ENCODE data around the gene KIAA0232. TPM values are rescaled to one million over a fixed set of nuclear protein-coding genes. Genes with fewer than 3 reads are reported as not detected.

Gene KIAA0232
- total and polyA plus RNA-seq, 2 of the 8 experiments (the other 6 are each of a cell fraction or from before 2014, with no cell fraction given) = 5.6 to 23.3 TPM

DNA sequence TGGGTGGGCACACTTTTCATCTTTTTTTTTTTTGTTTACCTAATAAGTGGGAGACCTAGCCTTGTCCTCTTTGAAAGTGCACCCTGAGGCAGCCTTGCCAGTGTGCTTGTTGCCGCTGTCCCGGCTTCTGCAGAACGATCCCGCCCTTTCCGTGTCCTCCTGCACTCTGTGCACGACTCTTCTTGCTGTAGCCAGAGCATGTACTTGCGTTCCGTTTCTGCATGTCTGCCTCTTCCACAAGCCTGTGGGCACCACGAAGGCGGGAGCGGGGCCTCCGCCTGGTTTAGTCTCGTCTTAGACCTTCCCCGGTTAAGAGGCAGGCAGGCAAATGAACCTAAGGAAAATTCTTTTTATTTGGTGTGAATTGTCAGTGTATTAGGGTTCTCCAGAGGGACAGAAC lies 94.5 kb downstream of the KIAA0232 start:
- Histone ChIP-seq H3K36me3 (ENCODE audit: control insufficient read depth in 2 of 4, insufficient read depth in 4 of 4, low read length in 3 of 4) (peaks cover 5 to 40% (median 29%) of the 10 kb centered on the region in 4 experiments; a peak in 6 of 8 replicates), H2BK20ac (ENCODE audit: low read length) (no peak overlapping the region), H3K27ac (ENCODE audit: low read depth, low read length) (no peak overlapping the region), H3K23ac (ENCODE audit: insufficient read length) (no peak overlapping the region), H3K79me2 (ENCODE audit: control insufficient read depth in 1 of 2, insufficient read depth in 2 of 2, low read length in 2 of 2) (no peaks in the 10 kb centered on the region), H3K18ac (ENCODE audit: extremely low read depth, low read length) (no peak overlapping the region), H2AK5ac (ENCODE audit: low read depth, low read length) (no peak overlapping the region), H3K4me3 (ENCODE audit: extremely low read depth in 1 of 4, insufficient read depth in 2 of 4, low read depth in 3 of 4, low read length in 4 of 4) (no peak overlapping the region), H3K4me2 (ENCODE audit: insufficient read depth in 1 of 2, low read depth in 2 of 2, low read length in 2 of 2) (no peak overlapping the region), H3K23me2 (ENCODE audit: low read depth, low read length) (no peaks in the 10 kb centered on the region), H3K14ac (ENCODE audit: insufficient read length) (no peak overlapping the region), H3K27me3 (replicated peaks in 1 of 4; ENCODE audit: control insufficient read depth in 3 of 4, extremely low read depth in 1 of 4, insufficient read depth in 3 of 4, low read length in 3 of 4) (no peaks in the 10 kb centered on the region), H3K56ac (replicated peaks; ENCODE audit: insufficient read length, low read depth, low read length) (no peak overlapping the region), H2BK12ac (ENCODE audit: low read depth, low read length) (no peak overlapping the region), H3K79me1 (ENCODE audit: low read depth, low read length) (no peaks in the 10 kb centered on the region), H2BK5ac (ENCODE audit: low read depth, low read length) (no peak overlapping the region), H2AFZ (ENCODE audit: low read length) (no peak overlapping the region), H4K5ac (ENCODE audit: insufficient read length, low read depth, low read length) (no peak overlapping the region), H4K91ac (replicated peaks; ENCODE audit: insufficient read length, low read length) (no peak overlapping the region), H3K4me1 (replicated peaks in 1 of 4; ENCODE audit: control insufficient read depth in 3 of 4, insufficient read depth in 4 of 4, low read length in 3 of 4) (no peaks in the 10 kb centered on the region), H3K9ac (replicated peaks in 1 of 4; ENCODE audit: extremely low read depth in 1 of 4, low read depth in 3 of 4, low read length in 3 of 4) (no peak overlapping the region), H2BK120ac (replicated peaks; ENCODE audit: low read depth, low read length) (no peak overlapping the region), H4K20me1 (replicated peaks in 1 of 2; ENCODE audit: control insufficient read depth in 1 of 2, insufficient read depth in 2 of 2, low read length in 2 of 2) (peaks cover 7 to 9% of the 10 kb centered on the region in 2 experiments), H4K8ac (ENCODE audit: extremely low read depth, insufficient read depth, low read length) (no peak overlapping the region; the same call in 1 of the 2 replicates), H3K4ac (replicated peaks; ENCODE audit: insufficient read length, low read depth, low read length) (no peak overlapping the region), H3K9me3 (ENCODE audit: insufficient read depth in 2 of 2, low read depth in 1 of 2, low read length in 1 of 2) (no peaks in the 10 kb centered on the region), H2BK15ac (ENCODE audit: low read length) (no peak overlapping the region)
- DNase-seq (ENCODE audit: low read depth in 1 of 2, low spot score in 2 of 2) (no peak), FAIRE-seq (no peak)
- POLR2A ChIA-PET (ENCODE audit: partially characterized antibody) = no interaction called here
- 92% methylated on average over 14 of the region's 14 CpGs; no CpG with 5 or more reads in 1 of the 2 experiments for WGBS, 2 experiments (ENCODE audit: extremely low coverage in 1 of 2, insufficient coverage in 1 of 2, insufficient read length in 1 of 2, insufficient replicate concordance in 2 of 2, low coverage in 1 of 2, low lambda C conversion rate in 2 of 2, missing lambda C conversion rate in 1 of 2)
- CTCF ChIA-PET (ENCODE audit: partially characterized antibody) = interaction anchor here (1.2 to 10.2 kb wide), 2 partner anchors 151 to 157 kb away, joined by 3 to 182 read pairs; partner anchors contain the start of gene BLOC1S4
- TF ChIP-seq SUZ12 (IDR thresholded peaks at IDR 0.05; ENCODE audit: low read length) (no peak), CREB1 (IDR thresholded peaks at IDR 0.05) (no peak), TBP (IDR thresholded peaks at IDR 0.05; ENCODE audit: low read depth, low read length) (no peak), JUN (IDR thresholded peaks at IDR 0.05; ENCODE audit: low read depth, low read length) (no peak), MAFK (IDR thresholded peaks at IDR 0.05; ENCODE audit: low read depth, low read length) (no peak), POLR2AphosphoS5 (IDR thresholded peaks at IDR 0.05; ENCODE audit: low read depth, low read length) (no peak), SIRT6 (IDR thresholded peaks at IDR 0.05; ENCODE audit: low read length) (no peak), SIX5 (IDR thresholded peaks at IDR 0.05; ENCODE audit: low read depth, low read length) (no peak), RAD21 (IDR thresholded peaks at IDR 0.05 in 1 of 2, conservative IDR thresholded peaks at IDR 0.05 in 1 of 2; ENCODE audit: low read depth in 2 of 2, low read length in 2 of 2) (no peak), KDM5A (IDR thresholded peaks at IDR 0.05; ENCODE audit: low read length) (no peak)
- TF ChIP-seq, protein P1, sequence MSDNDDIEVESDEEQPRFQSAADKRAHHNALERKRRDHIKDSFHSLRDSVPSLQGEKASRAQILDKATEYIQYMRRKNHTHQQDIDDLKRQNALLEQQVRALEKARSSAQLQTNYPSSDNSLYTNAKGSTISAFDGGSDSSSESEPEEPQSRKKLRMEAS (IDR thresholded peaks at IDR 0.05) = no peak
- TF ChIP-seq, protein P2, sequence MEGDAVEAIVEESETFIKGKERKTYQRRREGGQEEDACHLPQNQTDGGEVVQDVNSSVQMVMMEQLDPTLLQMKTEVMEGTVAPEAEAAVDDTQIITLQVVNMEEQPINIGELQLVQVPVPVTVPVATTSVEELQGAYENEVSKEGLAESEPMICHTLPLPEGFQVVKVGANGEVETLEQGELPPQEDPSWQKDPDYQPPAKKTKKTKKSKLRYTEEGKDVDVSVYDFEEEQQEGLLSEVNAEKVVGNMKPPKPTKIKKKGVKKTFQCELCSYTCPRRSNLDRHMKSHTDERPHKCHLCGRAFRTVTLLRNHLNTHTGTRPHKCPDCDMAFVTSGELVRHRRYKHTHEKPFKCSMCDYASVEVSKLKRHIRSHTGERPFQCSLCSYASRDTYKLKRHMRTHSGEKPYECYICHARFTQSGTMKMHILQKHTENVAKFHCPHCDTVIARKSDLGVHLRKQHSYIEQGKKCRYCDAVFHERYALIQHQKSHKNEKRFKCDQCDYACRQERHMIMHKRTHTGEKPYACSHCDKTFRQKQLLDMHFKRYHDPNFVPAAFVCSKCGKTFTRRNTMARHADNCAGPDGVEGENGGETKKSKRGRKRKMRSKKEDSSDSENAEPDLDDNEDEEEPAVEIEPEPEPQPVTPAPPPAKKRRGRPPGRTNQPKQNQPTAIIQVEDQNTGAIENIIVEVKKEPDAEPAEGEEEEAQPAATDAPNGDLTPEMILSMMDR (IDR thresholded peaks at IDR 0.05; ENCODE audit: control extremely low read depth in 1 of 3, insufficient read depth in 1 of 3, low read depth in 1 of 3, low read length in 3 of 3) = no peak

All from H1 (cell line).